ENCODE measurements around the gene FBXL16. TPM values are rescaled to one million over a fixed set of nuclear protein-coding genes. Genes with fewer than 3 reads are reported as not detected.

Gene FBXL16
- total RNA-seq, 1 experiment from 2014 or later = 22.2 TPM

- Histone ChIP-seq H3K4me1 (replicated peaks; ENCODE audit: insufficient read depth) (peaks cover 53% of the 10 kb centered on the region), H3F3A (ENCODE audit: insufficient read depth, low read depth) (peaks cover 38% of the 10 kb centered on the region), H2AFZ (no peak overlapping the region), H3K4me2 (peak overlapping the region; percentile 97), H4K20me1 (ENCODE audit: insufficient read depth) (peaks cover 17% of the 10 kb centered on the region; the same call in 1 of the 2 replicates), H3K27ac (peak overlapping the region; percentile 65), H3K9me3 (ENCODE audit: insufficient read depth, low read depth) (no peaks in the 10 kb centered on the region), H3K27me3 (ENCODE audit: insufficient read depth, low read depth) (no peaks in the 10 kb centered on the region), H3K4me3 (no peak overlapping the region; the same call in 1 of the 2 replicates), H3K9me2 (ENCODE audit: insufficient read depth) (no peaks in the 10 kb centered on the region), H3K79me2 (ENCODE audit: low read depth) (peaks cover 59% of the 10 kb centered on the region), H3K36me3 (ENCODE audit: low read depth) (no peaks in the 10 kb centered on the region)
- DNase-seq = no peak
- intact Hi-C loops (cut with micrococcal nuclease; ENCODE audit: unreplicated experiment) = loop anchor here (10.0 kb wide), 1 partner anchor 260 kb away; the partner anchor contains the start of gene PGAP6
- TF ChIP-seq EZH2 (IDR thresholded peaks at IDR 0.05; ENCODE audit: low read depth) (no peak), CTCF (conservative IDR thresholded peaks at IDR 0.05) (no peak)
- ChIA-PET CTCF (no interaction called here), POLR2A (ENCODE audit: unreplicated experiment) (no interaction called here)
- no TSS peak for BruUV-seq (replicated peaks)
These were observed 61.0 kb downstream of the FBXL16 start for GRCh38 chr16:644556-644955.

- H3K27me3 ChIP-seq (ENCODE audit: insufficient read depth, low read depth) = no peaks in the 10 kb centered on the region
- no peaks in the 10 kb centered on the region for H3K9me3 ChIP-seq (ENCODE audit: insufficient read depth, low read depth)
- TF ChIP-seq EZH2 (IDR thresholded peaks at IDR 0.05; ENCODE audit: low read depth) (no peak), CTCF (conservative IDR thresholded peaks at IDR 0.05) (no peak)
- CTCF ChIA-PET = interaction anchor here (0.6 kb wide), 1 partner anchor 164 kb away, joined by 13 read pairs; no protein-coding TSS in a partner anchor
- H4K20me1 ChIP-seq (ENCODE audit: insufficient read depth) = peaks cover 17% of the 10 kb centered on the region; the same call in 1 of the 2 replicates
- intact Hi-C loops (cut with micrococcal nuclease; ENCODE audit: unreplicated experiment) = loop anchor here (10.0 kb wide), 1 partner anchor 258 kb away; the partner anchor contains the start of gene PGAP6
- peaks cover 51% of the 10 kb centered on the region for H3K4me1 ChIP-seq (replicated peaks; ENCODE audit: insufficient read depth)
- H3F3A ChIP-seq (ENCODE audit: insufficient read depth, low read depth) = peaks cover 36% of the 10 kb centered on the region
- H3K4me3 ChIP-seq = peak overlapping the region; percentile 69
- POLR2A ChIA-PET (ENCODE audit: unreplicated experiment) = interaction anchor here (0.8 kb wide), 1 partner anchor 16 kb away, joined by 4 read pairs; no protein-coding TSS in a partner anchor
- H2AFZ ChIP-seq = no peak overlapping the region
- H3K9me2 ChIP-seq (ENCODE audit: insufficient read depth) = no peaks in the 10 kb centered on the region
- H3K27ac ChIP-seq = peak overlapping the region; percentile 23; the same call in 1 of the 2 replicates
- no TSS peak for BruUV-seq (replicated peaks)
- H3K4me2 ChIP-seq = peak overlapping the region; percentile 97
- peaks cover 49% of the 10 kb centered on the region for H3K79me2 ChIP-seq (ENCODE audit: low read depth)
- no peak for DNase-seq
- H3K36me3 ChIP-seq (ENCODE audit: low read depth) = no peaks in the 10 kb centered on the region
These were observed 62.6 kb downstream of the FBXL16 start for GRCh38 chr16:643050-643368.

Other genes starting within 250 kb of the FBXL16 start
- 66.8 and 68.9 TPM in 2 replicates for gene CAPN15, start 178.1 kb downstream of the FBXL16 start, total RNA-seq (2021)
- 0.35 TPM in 1 of 2 replicates, not detected in the other for gene PRR35, start 145.4 kb downstream of the FBXL16 start, total RNA-seq (2021)
- not detected in 2 replicates for gene NHLRC4, start 138.8 kb downstream of the FBXL16 start, total RNA-seq (2021)
- gene PIGQ, start 135.8 kb downstream of the FBXL16 start, total RNA-seq (2021) = 72.5 and 96.1 TPM in 2 replicates
- 43.6 and 47.1 TPM in 2 replicates for gene RAB40C, start 115.7 kb downstream of the FBXL16 start, total RNA-seq (2021)
- 6.9 and 9.2 TPM in 2 replicates for gene WFIKKN1, start 74.8 kb downstream of the FBXL16 start, total RNA-seq (2021)
- gene METTL26, start 69.5 kb downstream of the FBXL16 start, total RNA-seq (2021) = 144 and 158 TPM in 2 replicates
- 64.2 and 69.6 TPM in 2 replicates for gene MCRIP2, start 64.0 kb downstream of the FBXL16 start, total RNA-seq (2021)
- 118 and 126 TPM in 2 replicates for gene WDR90, start 56.4 kb downstream of the FBXL16 start, total RNA-seq (2021)
- 143 and 173 TPM in 2 replicates for gene RHOT2, start 37.7 kb downstream of the FBXL16 start, total RNA-seq (2021)
- gene RHBDL1, start 30.1 kb downstream of the FBXL16 start, total RNA-seq (2021) = 18.1 and 19.9 TPM in 2 replicates
- gene STUB1, start 25.4 kb downstream of the FBXL16 start, total RNA-seq (2021) = 174 and 211 TPM in 2 replicates
- gene JMJD8, start 21.5 kb downstream of the FBXL16 start, total RNA-seq (2021) = 57.4 and 61.6 TPM in 2 replicates
- gene WDR24, start 15.4 kb downstream of the FBXL16 start, total RNA-seq (2021) = 23.9 and 33.6 TPM in 2 replicates
- 77.5 and 88.5 TPM in 2 replicates for gene METRN, start 9.3 kb upstream of the FBXL16 start, total RNA-seq (2021)
- 55.0 and 102 TPM in 2 replicates for gene ANTKMT, start 15.3 kb upstream of the FBXL16 start, total RNA-seq (2021)
- 4.2 and 6.4 TPM in 2 replicates for gene CCDC78, start 20.6 kb upstream of the FBXL16 start, total RNA-seq (2021)
- gene HAGHL, start 21.3 kb upstream of the FBXL16 start, total RNA-seq (2021) = 31.0 and 57.6 TPM in 2 replicates
- gene CIAO3, start 35.2 kb upstream of the FBXL16 start, total RNA-seq (2021) = 44.2 and 45.8 TPM in 2 replicates
- 59.9 and 86.4 TPM in 2 replicates for gene MSLN, start 54.9 kb upstream of the FBXL16 start, total RNA-seq (2021)
- 53.3 and 56.7 TPM in 2 replicates for gene RPUSD1, start 82.6 kb upstream of the FBXL16 start, total RNA-seq (2021)
- 67.7 and 77.8 TPM in 2 replicates for gene CHTF18, start 82.8 kb upstream of the FBXL16 start, total RNA-seq (2021)
- not detected in 2 replicates for gene GNG13, start 94.9 kb upstream of the FBXL16 start, total RNA-seq (2021)

All from PC-9 (cell line).